Activated CD4-positive, CD25-positive, alpha-beta regulatory T cell treated with anti-CD3 and anti-CD28 coated beads, Interleukin-2, amount 50 U/mL, for 24 hours (primary cell): ENCODE measurements around the gene BAIAP2L2.
"Not testable (repeated sequence)": the region's sequence is repeated elsewhere in the genome, so short reads cannot be mapped to it uniquely, and the experiment has no call there.

ENCODE experiments used
- ATAC-seq, 2 donors: fragments of 150-1000 bp; cut with Tn5 transposase; one replicate each; pipeline ENCODE4 v1.10.0; 2021; ENCODE audit warnings: mild to moderate bottlenecking in 1 of 2, moderate library complexity in 1 of 2

Gene BAIAP2L2

GRCh38 chr22:38066381-38067027 lies 44.0 kb downstream of the BAIAP2L2 start:
- ATAC-seq = no peak

DNA sequence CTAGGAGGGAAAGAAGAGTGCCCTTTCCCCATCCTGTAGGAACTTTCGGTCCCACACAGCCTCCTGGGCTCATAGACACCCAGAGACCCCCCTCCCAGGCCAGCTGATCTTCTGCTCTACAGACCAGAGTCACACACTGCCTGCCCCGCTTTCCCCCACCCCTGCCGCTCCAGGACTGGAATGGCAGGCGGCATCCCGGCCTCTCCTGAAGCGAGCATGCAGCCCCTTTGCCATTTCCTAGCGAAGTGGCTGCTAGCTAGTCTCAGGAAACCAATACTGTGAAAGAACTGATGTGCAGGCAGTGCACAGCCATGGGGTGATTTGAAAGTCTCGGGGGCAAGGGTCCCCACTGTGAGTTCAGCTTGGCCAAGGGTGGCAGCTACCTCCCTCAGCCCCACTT lies 44.9 kb downstream of the BAIAP2L2 start:
- ATAC-seq = no peak

GRCh38 chr22:38062791-38063190 lies 47.7 kb downstream of the BAIAP2L2 start:
- ATAC-seq = no peak

DNA sequence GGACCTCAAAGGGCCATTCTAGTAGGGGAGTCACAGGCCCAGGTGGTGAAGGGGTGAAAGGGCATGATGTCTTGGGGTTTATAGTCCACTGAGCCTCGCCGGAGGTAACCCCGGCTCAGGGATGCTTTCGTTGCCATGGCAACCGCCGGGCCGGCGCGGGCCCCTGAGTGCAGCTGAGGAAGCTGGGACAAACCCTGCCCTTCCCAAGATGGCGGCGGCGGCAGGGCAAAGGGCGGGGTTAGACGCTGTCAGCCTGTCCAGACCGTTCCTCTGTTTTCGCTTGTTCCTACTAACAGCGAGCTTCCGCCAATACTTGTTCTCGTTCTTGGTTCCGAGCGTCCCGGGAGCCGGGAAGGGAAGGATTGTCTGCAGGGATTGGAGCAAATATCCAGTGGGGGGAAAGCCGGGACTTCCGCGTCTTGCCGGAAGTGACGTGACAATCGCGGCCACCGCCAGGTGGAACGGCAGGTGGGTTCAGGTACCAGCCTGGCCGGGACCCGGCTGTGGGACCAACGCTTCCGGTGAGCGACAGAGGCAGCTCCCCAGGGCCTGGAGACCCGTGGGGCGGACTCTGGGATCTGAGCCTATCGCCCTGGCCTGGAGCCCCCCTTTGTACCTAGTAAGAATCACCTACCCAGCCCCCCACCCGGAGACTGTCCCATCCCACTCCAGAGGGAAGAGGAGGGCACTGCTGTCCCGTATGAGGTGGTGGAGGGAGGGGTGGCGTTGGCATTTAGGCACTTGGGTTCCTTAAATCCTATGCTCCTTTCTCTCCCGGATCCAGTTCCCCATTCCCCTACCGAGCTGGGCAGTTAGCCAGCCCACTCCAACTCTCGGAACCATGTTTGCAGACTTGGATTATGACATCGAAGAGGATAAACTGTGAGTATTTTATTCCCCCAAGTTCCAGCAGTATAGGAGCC lies 53.3 kb downstream of the BAIAP2L2 start, which contains the start of gene PICK1:
TSS of gene PICK1 (plus strand) at position 436 of the 923 bp plus-strand sequence. CDS start at position 842, 406 bp downstream.
- ATAC-seq = peak; percentile 81 to 84

DNA sequence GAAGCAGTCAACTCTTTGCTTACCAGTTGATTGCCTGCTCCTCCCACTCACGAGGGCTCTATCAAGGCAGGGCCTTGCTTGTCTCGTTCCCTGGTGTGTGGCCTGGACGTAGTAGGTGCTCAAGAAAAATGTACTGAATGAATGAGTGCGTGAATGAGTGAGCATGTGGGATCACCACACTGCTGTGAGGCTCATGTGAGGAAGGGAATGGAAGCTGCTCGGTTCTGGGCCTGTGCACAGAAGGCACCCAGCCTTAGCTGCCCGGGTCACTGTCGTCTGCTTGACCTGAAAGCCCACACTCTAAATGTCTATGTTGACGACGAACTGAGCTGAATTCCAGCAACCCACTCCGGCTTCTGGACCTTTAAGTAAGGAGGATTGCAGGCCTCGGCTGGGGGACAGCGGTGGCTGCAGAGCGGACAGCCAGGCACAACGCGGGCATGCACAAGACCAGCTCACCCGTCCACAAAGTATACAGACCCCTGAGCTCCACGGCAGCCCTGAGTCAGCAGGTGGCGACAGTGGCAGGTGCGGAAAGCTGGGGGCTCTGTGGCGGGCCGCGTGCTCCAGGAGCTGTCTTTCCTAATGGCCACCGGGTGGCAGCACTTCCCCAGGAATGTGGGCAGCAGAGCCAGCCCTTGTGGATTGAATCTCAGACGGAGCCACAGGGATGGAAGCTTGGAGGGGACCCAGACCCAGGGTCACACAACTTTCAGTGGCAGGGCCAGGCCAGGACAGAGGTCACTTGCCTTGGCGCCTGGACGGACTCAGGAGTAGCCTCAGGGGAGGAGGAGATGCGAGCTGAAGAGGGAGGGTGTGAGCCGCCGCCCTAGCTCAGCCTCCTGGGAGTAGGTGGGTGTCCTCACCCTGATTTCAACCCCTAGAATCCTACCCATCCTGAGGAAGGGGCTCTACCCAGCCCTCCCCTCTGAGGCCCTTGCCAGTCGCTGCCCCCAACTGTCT lies 58.3 kb downstream of the BAIAP2L2 start:
- peak; percentile 75 to 76 for ATAC-seq

DNA sequence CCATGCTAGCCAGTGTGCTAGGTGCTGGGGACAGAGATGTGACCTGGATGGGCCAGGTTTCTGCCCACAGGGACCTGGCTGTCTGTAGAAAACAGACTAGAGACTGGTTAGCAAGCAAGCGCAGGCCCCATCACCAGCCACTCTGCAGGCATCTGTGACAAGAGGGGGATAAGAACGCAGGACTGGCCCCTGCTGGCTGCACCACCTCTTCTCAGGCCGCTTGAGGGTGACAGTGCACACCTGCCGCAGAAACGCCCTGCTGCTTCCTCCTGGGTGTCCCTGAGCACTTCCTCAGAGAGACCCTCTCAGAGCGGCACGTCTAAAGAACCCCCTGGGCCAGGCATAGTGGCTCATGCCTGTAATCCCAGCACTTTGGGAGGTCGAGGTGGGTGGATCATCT lies 59.2 kb downstream of the BAIAP2L2 start:
- ATAC-seq = no peak

DNA sequence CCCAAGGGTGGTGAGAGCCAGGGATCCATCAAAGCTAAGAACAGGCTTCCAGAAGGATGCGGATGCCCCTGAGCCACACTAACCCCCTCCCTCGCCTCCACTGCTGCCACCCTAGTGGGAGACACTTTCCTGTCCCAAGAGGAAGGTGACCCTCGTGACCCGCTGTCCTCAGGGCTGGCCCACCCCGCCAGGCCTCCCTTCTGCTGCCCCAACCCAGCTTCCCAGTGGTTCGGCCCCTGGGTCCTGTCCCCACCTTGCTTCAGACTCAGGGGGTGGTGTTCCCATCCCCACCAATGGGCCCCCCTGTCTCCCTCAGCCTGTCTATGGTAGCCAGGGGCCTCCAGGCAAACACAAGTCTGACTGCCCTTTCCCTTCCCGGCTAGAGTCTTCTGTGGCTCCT lies 59.8 kb downstream of the BAIAP2L2 start:
- no peak for ATAC-seq

GRCh38 chr22:38049812-38050619 lies 60.5 kb downstream of the BAIAP2L2 start:
- ATAC-seq = no peak

- ATAC-seq = no peak
Measured at GRCh38 chr22:38046070-38046748, 64.3 kb downstream of the BAIAP2L2 start.

DNA sequence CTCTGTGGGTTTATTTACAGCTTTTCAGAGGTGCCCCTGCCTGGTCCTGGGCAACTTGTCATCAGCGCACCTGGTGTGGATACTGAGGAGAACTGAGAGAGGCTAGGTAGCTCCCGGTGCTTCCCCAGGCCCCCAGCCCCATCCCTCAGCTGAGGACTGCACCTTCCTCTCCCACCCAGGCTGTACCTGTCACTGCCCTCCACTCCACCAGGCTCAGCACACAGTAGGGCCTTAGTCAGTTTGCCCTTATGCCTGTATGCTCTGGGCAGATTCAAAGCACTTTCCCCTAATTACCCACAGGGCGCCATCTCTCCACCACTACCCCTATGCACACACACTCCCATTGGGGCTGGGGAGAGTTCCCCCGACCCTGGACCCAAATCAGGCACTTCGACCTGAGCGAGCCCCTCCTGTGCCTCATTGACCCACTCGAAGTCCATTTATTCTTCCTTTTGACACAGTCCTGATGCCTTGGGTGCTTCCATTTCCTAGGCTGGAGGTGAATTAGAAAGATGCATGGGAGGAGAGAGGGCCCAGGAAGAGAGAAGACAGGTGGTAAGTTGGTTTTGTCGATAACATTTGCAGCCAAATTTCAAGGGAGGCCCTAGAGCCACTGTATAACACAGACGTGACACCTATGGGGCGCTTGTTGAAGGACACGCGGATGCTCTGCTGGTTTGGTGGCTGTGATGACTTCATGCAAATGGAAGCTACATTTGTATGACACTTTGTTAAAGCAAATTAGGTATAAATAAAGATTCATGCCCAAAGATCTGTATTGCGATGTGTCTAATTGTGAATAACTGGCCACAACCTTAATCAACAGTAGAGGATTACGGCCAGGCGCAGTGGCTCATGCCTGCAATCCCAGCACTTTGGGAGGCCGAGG lies 67.1 kb downstream of the BAIAP2L2 start:
- ATAC-seq = no peak

DNA sequence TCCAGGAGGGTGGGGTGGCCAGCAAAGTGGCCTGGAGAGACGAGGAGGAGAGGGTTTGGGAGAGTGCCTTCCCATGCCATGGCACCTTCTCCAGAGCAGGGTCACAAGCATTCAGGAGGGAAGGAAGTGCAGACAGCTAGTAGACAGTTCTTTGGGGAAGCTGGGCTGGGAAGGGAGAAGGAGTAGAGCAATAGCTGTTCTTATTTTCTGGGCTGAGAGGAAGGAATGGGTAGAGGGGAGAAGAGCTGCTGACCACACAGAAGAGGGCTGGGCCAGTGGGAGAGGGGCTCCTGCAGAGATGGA lies 68.0 kb downstream of the BAIAP2L2 start:
- ATAC-seq = no peak

GRCh38 chr22:38041760-38042487 lies 68.6 kb downstream of the BAIAP2L2 start:
- no peak for ATAC-seq

- ATAC-seq = no peak
Measured at GRCh38 chr22:38040953-38041759, 69.3 kb downstream of the BAIAP2L2 start.

DNA sequence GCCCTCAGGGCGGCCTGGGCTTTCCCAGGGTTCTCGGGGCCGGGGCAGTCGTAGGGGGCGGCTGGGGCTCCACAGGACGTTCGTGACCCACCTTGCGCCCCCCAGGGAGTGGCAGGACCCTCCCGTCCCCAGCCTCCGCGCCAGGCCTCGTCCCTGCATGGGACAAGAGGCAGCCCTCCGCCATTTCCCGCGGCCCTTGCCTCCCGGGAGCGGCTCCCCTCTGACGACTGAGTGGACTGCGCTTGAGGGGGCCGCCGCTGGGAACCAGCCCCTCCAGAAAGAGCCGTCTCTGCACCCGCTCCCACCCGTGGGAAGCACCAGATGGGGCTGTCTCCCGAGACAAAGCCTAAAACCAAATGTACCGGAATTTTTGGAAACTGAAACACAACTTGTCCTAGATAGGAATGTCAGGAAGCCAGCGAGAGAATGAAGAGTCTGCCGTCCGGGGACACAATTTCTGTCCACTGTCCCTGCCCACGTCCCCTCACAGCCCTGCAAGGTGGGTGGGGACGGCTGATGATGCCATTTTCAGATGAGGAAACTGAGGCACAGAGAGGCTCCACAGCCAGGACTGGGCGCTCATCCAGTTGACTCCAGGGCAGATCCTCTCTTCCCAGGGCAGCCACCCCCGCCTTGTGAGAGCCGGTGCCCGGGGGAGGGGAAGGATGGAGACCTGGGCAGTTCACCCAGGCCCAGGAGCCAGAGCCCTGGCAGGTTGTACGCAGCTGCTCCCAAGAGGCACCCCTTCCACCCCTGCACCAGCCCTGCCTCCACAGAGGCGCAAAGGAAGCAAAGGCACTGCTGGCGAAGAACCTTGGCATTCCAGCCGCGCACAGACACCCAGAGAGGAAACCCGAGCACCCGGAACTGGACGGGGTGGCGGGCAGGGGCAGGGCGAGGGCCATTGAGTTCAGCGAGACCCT lies 71.3 kb downstream of the BAIAP2L2 start:
- ATAC-seq = no peak

- ATAC-seq = no peak
Measured at GRCh38 chr22:38038426-38038825, 72.1 kb downstream of the BAIAP2L2 start.

DNA sequence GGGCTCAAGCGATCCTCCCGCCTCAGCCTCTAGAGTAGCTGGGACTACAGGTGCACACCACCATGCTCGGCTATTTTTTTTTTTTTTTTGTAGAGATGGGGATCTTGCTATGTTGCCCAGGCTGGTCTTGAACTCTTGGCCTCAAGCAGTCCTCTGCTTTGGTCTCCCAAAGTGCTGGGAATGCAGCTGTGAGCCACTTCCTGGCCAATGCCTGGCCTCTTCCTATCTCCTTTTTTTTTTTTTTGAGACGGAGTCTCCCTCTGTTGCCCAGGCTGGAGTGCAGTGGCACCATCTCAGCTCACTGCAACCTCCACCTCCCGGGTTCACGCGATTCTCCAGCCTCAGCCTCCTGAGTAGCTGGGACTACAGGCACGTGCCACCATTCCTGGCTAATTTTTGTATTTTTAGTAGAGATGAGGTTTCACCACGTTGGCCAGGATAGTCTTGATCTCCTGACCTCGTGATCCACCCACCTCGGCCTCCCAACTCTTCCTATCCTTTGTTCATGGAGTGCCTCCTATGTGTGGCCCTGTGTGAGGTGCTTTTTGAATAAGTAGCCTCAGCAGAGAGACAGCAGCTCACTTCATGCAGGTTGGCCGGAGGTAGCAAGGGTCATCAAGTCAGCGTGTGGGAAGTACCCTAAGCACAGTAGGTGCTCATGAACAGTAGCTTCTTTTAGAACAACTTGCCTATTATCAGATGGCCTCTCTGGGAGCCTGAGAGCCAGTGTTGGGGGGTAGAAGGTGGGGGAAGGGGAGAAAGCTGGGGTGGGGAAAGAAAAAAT lies 72.9 kb downstream of the BAIAP2L2 start:
- ATAC-seq = not testable (repeated sequence)
